ENCODE data around the gene COG6.

DNA sequence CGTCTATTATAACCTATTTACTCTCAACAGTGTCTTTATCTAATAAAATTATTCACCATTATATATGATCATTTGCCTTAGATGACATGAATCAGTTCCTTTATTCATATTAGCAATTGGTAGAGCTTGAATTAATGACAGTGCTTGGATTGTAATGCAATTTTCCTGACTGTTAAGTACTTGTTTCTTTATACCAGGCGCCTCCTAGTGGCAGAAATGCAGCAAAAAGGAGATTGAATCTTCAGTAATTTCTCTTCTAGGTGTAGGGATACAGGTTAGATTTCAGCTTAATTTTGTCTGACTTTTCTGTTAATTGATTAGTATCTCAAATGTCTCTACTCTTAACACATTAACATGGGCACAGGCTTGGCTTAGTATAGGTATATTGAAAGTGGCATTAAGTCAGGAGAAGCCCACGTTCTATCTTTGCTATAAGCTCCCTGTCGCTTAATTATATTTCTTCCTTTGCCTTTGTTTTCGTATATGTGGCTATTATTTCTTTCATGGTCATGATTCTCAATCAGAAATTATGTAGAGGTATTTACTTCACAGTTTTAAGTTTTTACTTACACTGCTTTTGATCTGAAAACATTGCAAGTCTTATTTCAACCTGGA is 43.3 kb upstream of the COG6 start:
- TF ChIP-seq FOXP2 (optimal IDR thresholded peaks at IDR 0.05; ENCODE audit: borderline replicate concordance, extremely low read depth, extremely low read length, insufficient read depth) = no peak
- TF ChIP-seq POLR2AphosphoS5 (IDR thresholded peaks at IDR 0.05; ENCODE audit: low read depth, low read length) = no peak
- TF ChIP-seq SIN3A (IDR thresholded peaks at IDR 0.05; ENCODE audit: borderline replicate concordance, insufficient read depth, low read length) = no peak
- TF ChIP-seq, protein P1, sequence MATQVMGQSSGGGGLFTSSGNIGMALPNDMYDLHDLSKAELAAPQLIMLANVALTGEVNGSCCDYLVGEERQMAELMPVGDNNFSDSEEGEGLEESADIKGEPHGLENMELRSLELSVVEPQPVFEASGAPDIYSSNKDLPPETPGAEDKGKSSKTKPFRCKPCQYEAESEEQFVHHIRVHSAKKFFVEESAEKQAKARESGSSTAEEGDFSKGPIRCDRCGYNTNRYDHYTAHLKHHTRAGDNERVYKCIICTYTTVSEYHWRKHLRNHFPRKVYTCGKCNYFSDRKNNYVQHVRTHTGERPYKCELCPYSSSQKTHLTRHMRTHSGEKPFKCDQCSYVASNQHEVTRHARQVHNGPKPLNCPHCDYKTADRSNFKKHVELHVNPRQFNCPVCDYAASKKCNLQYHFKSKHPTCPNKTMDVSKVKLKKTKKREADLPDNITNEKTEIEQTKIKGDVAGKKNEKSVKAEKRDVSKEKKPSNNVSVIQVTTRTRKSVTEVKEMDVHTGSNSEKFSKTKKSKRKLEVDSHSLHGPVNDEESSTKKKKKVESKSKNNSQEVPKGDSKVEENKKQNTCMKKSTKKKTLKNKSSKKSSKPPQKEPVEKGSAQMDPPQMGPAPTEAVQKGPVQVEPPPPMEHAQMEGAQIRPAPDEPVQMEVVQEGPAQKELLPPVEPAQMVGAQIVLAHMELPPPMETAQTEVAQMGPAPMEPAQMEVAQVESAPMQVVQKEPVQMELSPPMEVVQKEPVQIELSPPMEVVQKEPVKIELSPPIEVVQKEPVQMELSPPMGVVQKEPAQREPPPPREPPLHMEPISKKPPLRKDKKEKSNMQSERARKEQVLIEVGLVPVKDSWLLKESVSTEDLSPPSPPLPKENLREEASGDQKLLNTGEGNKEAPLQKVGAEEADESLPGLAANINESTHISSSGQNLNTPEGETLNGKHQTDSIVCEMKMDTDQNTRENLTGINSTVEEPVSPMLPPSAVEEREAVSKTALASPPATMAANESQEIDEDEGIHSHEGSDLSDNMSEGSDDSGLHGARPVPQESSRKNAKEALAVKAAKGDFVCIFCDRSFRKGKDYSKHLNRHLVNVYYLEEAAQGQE (IDR thresholded peaks at IDR 0.05; ENCODE audit: insufficient read depth in 1 of 2, low read depth in 2 of 2, low read length in 2 of 2) = no peak
